Upper lobe of left lung (tissue), 6 donors: ENCODE measurements around the gene PFKL. TPM values are rescaled to one million over a fixed set of nuclear protein-coding genes. Genes with fewer than 3 reads are reported as not detected.

ENCODE experiments used
- total RNA-seq, 6 donors: library from RNA; depleted of rRNA in 4 of 6; stranded (reverse); fragments of >200 nt in 4 of 6; gene quantifications; one replicate each; pipeline versions ENCODE4 v1.1.0 to v1.2.1, GENCODE V29; 2016 to 2021
- donor health status: DM: no; HTN: no; CAD: no; lungs with moderate emphysema.
- donor health status: DM: no; HTN: yes; CAD: no; lungs with severe emphysema.

PFKL gene
- total RNA-seq, 6 donors from 2014 or later, result 69.8 to 157 (median 135) TPM

Other genes with a start within 250 kb of the PFKL start
- gene PWP2, start 192.7 kb upstream of the PFKL start, total RNA-seq, result 10 to 100 TPM in 2 of 6 donors, 1 to 10 TPM in 4; 2.0 to 15.7 (median 3.1) TPM
- gene GATD3, start 166.4 kb upstream of the PFKL start, total RNA-seq, result 10 to 100 TPM in 3 of 6 donors, 1 to 10 TPM in 3; 4.9 to 51.7 (median 10.2) TPM
- 10 to 100 TPM in 2 of 6 donors, 1 to 10 TPM in 4; 1.8 to 16.4 (median 9.0) TPM for gene ICOSLG, start 59.1 kb upstream of the PFKL start, total RNA-seq
- gene DNMT3L, start 38.2 kb upstream of the PFKL start, total RNA-seq, result not detected
- not detected for gene AIRE, start 14.2 kb upstream of the PFKL start, total RNA-seq
- gene CFAP410, start 39.3 kb downstream of the PFKL start, total RNA-seq, result 10 to 100 TPM; 34.4 to 85.9 (median 48.4) TPM
- 10 to 100 TPM in 4 of 6 donors, 1 to 10 TPM in 2; 2.2 to 37.7 (median 12.7) TPM for gene TRPM2, start 53.6 kb downstream of the PFKL start, total RNA-seq
- 10 to 100 TPM in 1 of 6 donors, 1 to 10 TPM in 5; 3.1 to 11.5 (median 4.6) TPM for gene LRRC3, start 155.5 kb downstream of the PFKL start, total RNA-seq
- not detected for gene KRTAP10-1, start 240.1 kb downstream of the PFKL start, total RNA-seq